HEK293 (cell line): ENCODE results near the gene PTPRN2.

ENCODE experiments used
- BCL11A ChIP-seq: fragments of 450-650 bp; formaldehyde crosslinking; IDR thresholded peaks from 2 replicates; pipeline ENCODE4 v1.5.1; 2016; ENCODE audit warnings: low read depth, missing biosample characterization, missing genetic modification characterization
- RBAK ChIP-seq: fragments of 450-650 bp; formaldehyde crosslinking; IDR thresholded peaks from 2 replicates; pipeline ENCODE4 v1.5.1; 2016; ENCODE audit warnings: missing biosample characterization, missing genetic modification characterization
- ZBTB1 ChIP-seq: fragments of 450-650 bp; formaldehyde crosslinking; IDR thresholded peaks from 2 replicates; pipeline ENCODE4 v1.5.1; 2016; ENCODE audit warnings: missing biosample characterization, missing genetic modification characterization
- ZFP3 ChIP-seq: fragments of 450-650 bp; formaldehyde crosslinking; IDR thresholded peaks from 2 replicates; pipeline ENCODE4 v1.5.1; 2016; ENCODE audit warnings: low read depth, missing biosample characterization, missing genetic modification characterization
- ZNF184 ChIP-seq: fragments of 450-650 bp; IDR thresholded peaks from 2 replicates; pipeline ENCODE4 v1.5.1; 2018; ENCODE audit warnings: missing biosample characterization, mild to moderate bottlenecking, missing genetic modification characterization
- ZNF248 ChIP-seq: fragments of 450-650 bp; formaldehyde crosslinking; IDR thresholded peaks from 2 replicates; pipeline ENCODE4 v1.5.1; 2017; ENCODE audit warnings: missing biosample characterization, missing genetic modification characterization
- ZNF274 ChIP-seq, 2 experiments: fragments of 200-500 bp in 1 of 2; fragments of 450-650 bp in 1 of 2; sonication (Bioruptor generic) in 1 of 2; formaldehyde crosslinking in 1 of 2; IDR thresholded peaks; 2 replicates each; pipeline versions ENCODE4 v1.5.1 to v1.6.1; 2014 to 2016; ENCODE audit warnings: borderline replicate concordance in 1 of 2, inconsistent platforms in 1 of 2, low read length in 1 of 2, missing biosample characterization in 1 of 2, missing genetic modification characterization in 1 of 2
- ZNF311 ChIP-seq: fragments of 450-650 bp; formaldehyde crosslinking; IDR thresholded peaks from 2 replicates; pipeline ENCODE4 v1.5.1; 2017; ENCODE audit warnings: missing biosample characterization, missing genetic modification characterization, borderline replicate concordance
- ZNF514 ChIP-seq: fragments of 450-650 bp; formaldehyde crosslinking; IDR thresholded peaks from 2 replicates; pipeline ENCODE4 v1.5.1; 2016; ENCODE audit warnings: missing biosample characterization, missing genetic modification characterization
- ZNF549 ChIP-seq: fragments of 450-650 bp; IDR thresholded peaks from 2 replicates; pipeline ENCODE4 v1.5.1; 2018; ENCODE audit warnings: missing biosample characterization, missing genetic modification characterization, mild to moderate bottlenecking, inconsistent platforms, moderate library complexity
- ZNF561 ChIP-seq: fragments of 450-650 bp; IDR thresholded peaks from 2 replicates; pipeline ENCODE4 v1.5.1; 2018; ENCODE audit warnings: missing biosample characterization, missing genetic modification characterization, borderline replicate concordance
- ZNF585B ChIP-seq: fragments of 450-650 bp; formaldehyde crosslinking; IDR thresholded peaks from 2 replicates; pipeline ENCODE4 v1.5.1; 2016; ENCODE audit warnings: missing biosample characterization, missing genetic modification characterization
- TF ChIP-seq, protein P1 (sequence below): fragments of 450-650 bp; formaldehyde crosslinking; IDR thresholded peaks from 2 replicates; pipeline ENCODE4 v1.5.1; 2016; ENCODE audit warnings: missing biosample characterization, missing genetic modification characterization
- TF ChIP-seq, protein P2 (sequence below): fragments of 450-650 bp; formaldehyde crosslinking; IDR thresholded peaks from 2 replicates; pipeline ENCODE4 v1.5.1; 2016; ENCODE audit warnings: missing biosample characterization, missing genetic modification characterization

DNA sequence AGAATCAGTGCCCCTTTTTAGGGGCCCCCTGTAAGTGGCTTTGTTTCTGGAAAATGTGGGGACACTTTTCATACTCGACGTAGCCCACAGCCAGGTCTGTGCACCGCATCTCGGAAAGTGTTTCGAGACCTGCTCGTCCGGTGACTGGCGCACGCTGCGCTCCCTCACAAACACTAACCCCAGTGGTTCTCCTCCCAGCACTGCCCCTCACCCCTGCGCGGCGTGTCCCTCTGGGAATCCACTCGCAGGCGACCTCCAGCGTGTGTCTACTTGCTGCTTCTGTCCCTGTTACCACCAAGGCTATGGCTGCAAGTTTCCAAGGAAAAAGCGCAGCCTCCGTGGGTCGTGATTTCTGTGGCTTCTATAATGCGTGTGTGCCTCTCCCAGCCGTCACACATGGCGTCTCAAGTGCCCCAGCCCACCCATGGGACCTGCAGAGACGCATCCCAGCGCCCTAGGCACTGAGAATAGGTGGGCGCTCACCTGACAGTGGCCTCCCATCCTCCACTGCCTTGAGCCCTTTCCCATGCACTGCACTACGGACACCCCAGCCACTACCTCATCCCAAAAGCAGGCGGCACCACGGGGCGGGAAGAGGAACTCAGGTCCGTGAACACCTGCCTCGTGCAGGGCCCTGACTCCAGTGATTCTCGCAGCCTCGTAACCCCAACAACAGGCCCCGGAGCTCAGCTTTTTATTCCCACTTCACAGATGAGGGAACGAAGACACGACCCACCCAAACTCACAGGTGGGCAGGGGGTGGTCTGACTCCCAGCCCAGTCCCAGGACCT, 49.3 kb downstream of the PTPRN2 start:
- TF ChIP-seq ZNF585B = no peak
- no peak for TF ChIP-seq ZNF549
- TF ChIP-seq ZNF248 (tag by site-specific recombination) = no peak
- no peak for TF ChIP-seq ZNF514
- TF ChIP-seq ZNF311 (tag by site-specific recombination) = no peak
- no peak for TF ChIP-seq BCL11A (tag by site-specific recombination)
- no peak for TF ChIP-seq ZNF274 (IDR thresholded peaks at IDR 0.05; ENCODE audit: low read length)
- TF ChIP-seq ZNF274 (tag by site-specific recombination; IDR thresholded peaks at IDR 0.05; ENCODE audit: borderline replicate concordance) = no peak
- TF ChIP-seq, protein P1, sequence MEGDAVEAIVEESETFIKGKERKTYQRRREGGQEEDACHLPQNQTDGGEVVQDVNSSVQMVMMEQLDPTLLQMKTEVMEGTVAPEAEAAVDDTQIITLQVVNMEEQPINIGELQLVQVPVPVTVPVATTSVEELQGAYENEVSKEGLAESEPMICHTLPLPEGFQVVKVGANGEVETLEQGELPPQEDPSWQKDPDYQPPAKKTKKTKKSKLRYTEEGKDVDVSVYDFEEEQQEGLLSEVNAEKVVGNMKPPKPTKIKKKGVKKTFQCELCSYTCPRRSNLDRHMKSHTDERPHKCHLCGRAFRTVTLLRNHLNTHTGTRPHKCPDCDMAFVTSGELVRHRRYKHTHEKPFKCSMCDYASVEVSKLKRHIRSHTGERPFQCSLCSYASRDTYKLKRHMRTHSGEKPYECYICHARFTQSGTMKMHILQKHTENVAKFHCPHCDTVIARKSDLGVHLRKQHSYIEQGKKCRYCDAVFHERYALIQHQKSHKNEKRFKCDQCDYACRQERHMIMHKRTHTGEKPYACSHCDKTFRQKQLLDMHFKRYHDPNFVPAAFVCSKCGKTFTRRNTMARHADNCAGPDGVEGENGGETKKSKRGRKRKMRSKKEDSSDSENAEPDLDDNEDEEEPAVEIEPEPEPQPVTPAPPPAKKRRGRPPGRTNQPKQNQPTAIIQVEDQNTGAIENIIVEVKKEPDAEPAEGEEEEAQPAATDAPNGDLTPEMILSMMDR (tag by site-specific recombination) = no peak
- TF ChIP-seq, protein P2, sequence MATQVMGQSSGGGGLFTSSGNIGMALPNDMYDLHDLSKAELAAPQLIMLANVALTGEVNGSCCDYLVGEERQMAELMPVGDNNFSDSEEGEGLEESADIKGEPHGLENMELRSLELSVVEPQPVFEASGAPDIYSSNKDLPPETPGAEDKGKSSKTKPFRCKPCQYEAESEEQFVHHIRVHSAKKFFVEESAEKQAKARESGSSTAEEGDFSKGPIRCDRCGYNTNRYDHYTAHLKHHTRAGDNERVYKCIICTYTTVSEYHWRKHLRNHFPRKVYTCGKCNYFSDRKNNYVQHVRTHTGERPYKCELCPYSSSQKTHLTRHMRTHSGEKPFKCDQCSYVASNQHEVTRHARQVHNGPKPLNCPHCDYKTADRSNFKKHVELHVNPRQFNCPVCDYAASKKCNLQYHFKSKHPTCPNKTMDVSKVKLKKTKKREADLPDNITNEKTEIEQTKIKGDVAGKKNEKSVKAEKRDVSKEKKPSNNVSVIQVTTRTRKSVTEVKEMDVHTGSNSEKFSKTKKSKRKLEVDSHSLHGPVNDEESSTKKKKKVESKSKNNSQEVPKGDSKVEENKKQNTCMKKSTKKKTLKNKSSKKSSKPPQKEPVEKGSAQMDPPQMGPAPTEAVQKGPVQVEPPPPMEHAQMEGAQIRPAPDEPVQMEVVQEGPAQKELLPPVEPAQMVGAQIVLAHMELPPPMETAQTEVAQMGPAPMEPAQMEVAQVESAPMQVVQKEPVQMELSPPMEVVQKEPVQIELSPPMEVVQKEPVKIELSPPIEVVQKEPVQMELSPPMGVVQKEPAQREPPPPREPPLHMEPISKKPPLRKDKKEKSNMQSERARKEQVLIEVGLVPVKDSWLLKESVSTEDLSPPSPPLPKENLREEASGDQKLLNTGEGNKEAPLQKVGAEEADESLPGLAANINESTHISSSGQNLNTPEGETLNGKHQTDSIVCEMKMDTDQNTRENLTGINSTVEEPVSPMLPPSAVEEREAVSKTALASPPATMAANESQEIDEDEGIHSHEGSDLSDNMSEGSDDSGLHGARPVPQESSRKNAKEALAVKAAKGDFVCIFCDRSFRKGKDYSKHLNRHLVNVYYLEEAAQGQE = no peak
- no peak for TF ChIP-seq RBAK
- no peak for TF ChIP-seq ZFP3 (tag by site-specific recombination)
- no peak for TF ChIP-seq ZNF561 (tag by site-specific recombination)
- no peak for TF ChIP-seq ZNF184 (tag by site-specific recombination)
- TF ChIP-seq ZBTB1 (tag by site-specific recombination) = no peak
